CD8-positive, alpha-beta memory T cell (primary cell): ENCODE measurements around the gene PC. TPM values are rescaled to one million over a fixed set of nuclear protein-coding genes. Genes with fewer than 3 reads are reported as not detected.

Experiments
- CTCF ChIA-PET: fragments of 350-600 bp; sonication (Branson Sonifier 250); formaldehyde crosslinking; loops from one replicate; lab custom pipeline; 2021; ENCODE audit warnings: antibody characterized with exemption; lab: Charles Lee
- POLR2A ChIA-PET: fragments of 350-600 bp; sonication (Branson Sonifier 250); formaldehyde crosslinking; loops from one replicate; lab custom pipeline; 2021; ENCODE audit warnings: antibody characterized with exemption; lab: Charles Lee
- DNase-seq, 5 donors: peaks; one replicate each; pipeline versions ENCODE4 v3.0.0 to v3.0.0-alpha.2; 2020 to 2022; ENCODE audit warnings: mixed read lengths in 1 of 5
- H3K27ac ChIP-seq: one replicate; pipeline ENCODE4 v1.7.0; 2013; ENCODE audit warnings: low read depth, mild to moderate bottlenecking, low read length, moderate library complexity
- H3K27me3 ChIP-seq: 2 replicates; pipeline ENCODE4 v1.7.0; 2013; ENCODE audit warnings: low read length, mild to moderate bottlenecking; ENCODE audit not compliant: insufficient read depth, poor library complexity, severe bottlenecking
- H3K36me3 ChIP-seq: 2 replicates; pipeline ENCODE4 v1.7.0; 2013; ENCODE audit warnings: mild to moderate bottlenecking, low read length, moderate library complexity; ENCODE audit not compliant: insufficient read depth
- H3K4me1 ChIP-seq: 2 replicates; pipeline ENCODE4 v1.7.0; 2013; ENCODE audit warnings: mild to moderate bottlenecking, low read length, moderate library complexity; ENCODE audit not compliant: insufficient read depth
- H3K4me3 ChIP-seq: 2 replicates; pipeline ENCODE4 v1.7.0; 2013; ENCODE audit warnings: mild to moderate bottlenecking, low read length
- H3K9me3 ChIP-seq: 2 replicates; pipeline ENCODE4 v1.7.0; 2013; ENCODE audit warnings: mild to moderate bottlenecking, low read length
- H3K27ac Mint-ChIP-seq, 8 donors: one replicate each; pipeline ENCODE4 v1.8.0; 2020 to 2021; ENCODE audit warnings: mixed read lengths in 8 of 8, mild to moderate bottlenecking in 6 of 8, inconsistent platforms in 3 of 8, moderate library complexity in 3 of 8
- H3K27me3 Mint-ChIP-seq, 2 donors: one replicate each; pipeline ENCODE4 v1.8.0; 2020 to 2021; ENCODE audit warnings: mixed read lengths in 2 of 2, mild to moderate bottlenecking in 1 of 2, moderate library complexity in 1 of 2
- H3K36me3 Mint-ChIP-seq, 3 donors: one replicate each; pipeline ENCODE4 v1.8.0; 2020 to 2021; ENCODE audit warnings: mixed read lengths in 3 of 3, inconsistent platforms in 1 of 3, mild to moderate bottlenecking in 1 of 3
- H3K4me1 Mint-ChIP-seq, 3 donors: one replicate each; pipeline ENCODE4 v1.8.0; 2020 to 2021; ENCODE audit warnings: mixed read lengths in 3 of 3, inconsistent platforms in 1 of 3, mild to moderate bottlenecking in 1 of 3
- H3K4me3 Mint-ChIP-seq, 7 donors: one replicate each; pipeline ENCODE4 v1.8.0; 2020 to 2021; ENCODE audit warnings: mixed read lengths in 7 of 7, mild to moderate bottlenecking in 6 of 7, moderate library complexity in 4 of 7, inconsistent platforms in 2 of 7
- H3K9me3 Mint-ChIP-seq, 5 donors: one replicate each; pipeline ENCODE4 v1.8.0; 2020 to 2022; ENCODE audit warnings: mixed read lengths in 5 of 5, mild to moderate bottlenecking in 3 of 5, moderate library complexity in 2 of 5, inconsistent platforms in 1 of 5
- polyA plus RNA-seq: library from polyadenylated mRNA; unstranded; fragments of 300-500 nt; fragmentation: Illumina TruSeq; gene quantifications from one replicate; pipeline ENCODE4 v1.2.3, GENCODE V29; 2021
- total RNA-seq, 2 experiments: library from RNA; stranded (reverse); gene quantifications; one replicate each; pipeline ENCODE4 v1.2.3, GENCODE V29; 2021

PC gene
- total and polyA plus RNA-seq, 3 experiments from 2014 or later, result 6.6 to 9.6 (median 8.9) TPM

DNA sequence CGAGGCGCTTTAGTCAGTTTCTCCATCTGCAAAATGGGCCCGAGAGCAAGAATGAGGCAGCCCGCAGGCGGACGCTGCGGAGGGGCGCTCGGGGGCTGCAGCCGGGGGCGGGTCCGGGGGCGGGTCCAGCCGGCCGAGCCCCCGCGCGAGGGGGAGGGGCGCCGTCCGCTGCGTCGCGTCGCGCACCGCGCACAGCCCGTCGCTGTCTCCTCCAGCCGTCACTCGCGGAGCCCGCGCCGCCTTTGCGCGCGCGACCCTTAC, 282 bp downstream of the PC start:
- no peak for DNase-seq
- Histone ChIP-seq H3K27me3 (no peaks in the 10 kb centered on the region), H3K4me3 (peak overlapping the region; percentile 63), H3K27ac (peak overlapping the region; percentile 47), H3K36me3 (no peaks in the 10 kb centered on the region), H3K9me3 (no peaks in the 10 kb centered on the region), H3K4me1 (peaks cover 14% of the 10 kb centered on the region)
- H3K4me3 Mint-ChIP-seq, result peak overlapping the region; percentile 84 to 97 (median 90)
- H3K27ac Mint-ChIP-seq, result peak overlapping the region in 7 of 8 donors; percentile 42 to 93 (median 69)
- peaks cover 0 to 1% of the 10 kb centered on the region in 2 donors for H3K27me3 Mint-ChIP-seq
- no peaks in the 10 kb centered on the region for H3K9me3 Mint-ChIP-seq
- peaks cover 17 to 24% (median 21%) of the 10 kb centered on the region in 3 donors for H3K4me1 Mint-ChIP-seq
- ChIA-PET CTCF (no interaction called here), POLR2A (interaction anchor here (0.6 to 1.0 kb wide), 2 partner anchors 440 to 443 kb away, joined by 3 to 7 read pairs; partner anchors contain the start of gene PPP1CA)
- peaks cover 0 to 2% (median 0%) of the 10 kb centered on the region in 3 donors for H3K36me3 Mint-ChIP-seq

DNA sequence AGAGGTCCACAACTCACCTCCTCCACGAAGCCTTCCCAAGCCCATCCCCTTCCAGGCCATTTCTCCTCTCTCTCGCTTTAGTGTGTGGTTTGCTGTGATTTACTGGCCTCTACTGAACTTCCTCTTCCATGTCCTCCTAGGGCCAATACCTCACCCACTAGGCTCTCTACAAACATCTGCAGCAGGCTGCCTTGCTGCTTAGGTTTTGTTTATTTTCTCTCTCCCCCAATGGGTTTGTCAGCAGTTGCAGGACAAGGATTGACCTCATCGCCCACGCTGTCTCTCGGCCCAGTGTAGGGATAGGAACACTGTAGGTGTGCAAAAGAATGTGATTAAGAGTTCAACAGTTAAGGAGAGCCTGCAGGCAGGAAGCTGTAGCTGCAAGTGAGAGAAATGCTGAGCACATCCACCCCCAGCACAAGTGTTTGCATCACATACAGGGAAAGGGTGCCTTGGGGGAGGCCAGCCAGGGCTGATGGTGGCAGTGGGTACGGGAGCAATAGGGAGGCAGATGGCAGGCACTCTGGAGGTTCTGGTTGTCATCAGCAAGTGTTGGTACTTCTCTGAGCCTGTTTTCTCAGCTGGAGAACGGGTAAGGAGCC, 1.4 kb downstream of the PC start:
- H3K27ac Mint-ChIP-seq, result peak overlapping the region in 7 of 8 donors; percentile 10 to 93 (median 72)
- no peaks in the 10 kb centered on the region for H3K27me3 ChIP-seq
- no peaks in the 10 kb centered on the region for H3K9me3 ChIP-seq
- no peak overlapping the region for H3K27ac ChIP-seq
- H3K4me1 ChIP-seq, result peaks cover 14% of the 10 kb centered on the region
- peaks cover 17 to 24% (median 21%) of the 10 kb centered on the region in 3 donors for H3K4me1 Mint-ChIP-seq
- H3K36me3 ChIP-seq, result no peaks in the 10 kb centered on the region
- H3K4me3 ChIP-seq, result no peak overlapping the region
- CTCF ChIA-PET, result no interaction called here
- H3K4me3 Mint-ChIP-seq, result peak overlapping the region; percentile 76 to 89 (median 80)
- peak in 1 of 5 donors; percentile 5 for DNase-seq
- POLR2A ChIA-PET, result no interaction called here
- peaks cover 0 to 1% of the 10 kb centered on the region in 2 donors for H3K27me3 Mint-ChIP-seq
- H3K9me3 Mint-ChIP-seq, result no peaks in the 10 kb centered on the region
- peaks cover 0 to 2% (median 0%) of the 10 kb centered on the region in 3 donors for H3K36me3 Mint-ChIP-seq

DNA sequence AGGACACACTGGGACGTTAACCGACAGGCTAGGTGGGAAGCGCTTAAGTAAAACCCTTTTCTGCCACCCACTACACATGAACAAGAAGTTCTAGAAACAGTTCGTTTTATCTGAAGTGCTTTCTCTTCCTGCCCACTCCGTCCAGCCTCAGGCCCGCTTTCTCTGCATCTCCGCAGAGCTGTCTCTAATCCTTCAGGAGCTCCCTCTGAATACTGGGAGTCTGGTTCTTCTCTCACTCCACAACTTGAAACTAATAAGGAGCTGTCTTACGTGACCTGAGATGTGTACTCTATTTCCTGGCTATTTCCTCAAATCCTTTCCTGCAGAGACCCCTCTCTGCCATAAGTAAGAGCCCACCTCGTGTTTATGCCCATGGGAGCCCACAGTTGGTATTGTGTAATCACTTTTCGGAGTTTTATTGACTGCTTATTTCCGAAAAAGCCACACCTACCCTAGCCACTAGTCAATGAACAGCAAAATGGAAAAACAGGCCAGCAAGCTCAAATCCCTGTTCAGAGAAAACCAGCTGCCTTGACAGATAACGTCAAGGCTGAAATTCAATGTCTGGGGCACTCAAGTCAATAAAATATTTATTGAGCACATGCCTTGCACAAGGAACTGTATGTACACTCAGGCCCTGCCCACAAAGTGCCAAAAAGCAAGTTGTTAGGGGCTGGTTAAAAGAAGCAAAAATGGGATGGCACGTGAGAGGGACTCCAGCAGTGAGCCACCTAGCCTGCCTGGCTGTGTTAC, 4.9 kb downstream of the PC start:
- CTCF ChIA-PET, result no interaction called here
- DNase-seq, result no peak
- no peaks in the 10 kb centered on the region for H3K9me3 ChIP-seq
- H3K27me3 ChIP-seq, result no peaks in the 10 kb centered on the region
- Mint-ChIP-seq H3K4me1 (peaks cover 7 to 12% (median 11%) of the 10 kb centered on the region in 3 donors), H3K36me3 (peaks cover 0 to 1% (median 0%) of the 10 kb centered on the region in 3 donors), H3K9me3 (no peaks in the 10 kb centered on the region), H3K4me3 (no peak overlapping the region), H3K27me3 (no peaks in the 10 kb centered on the region), H3K27ac (no peak overlapping the region)
- no peaks in the 10 kb centered on the region for H3K36me3 ChIP-seq
- POLR2A ChIA-PET, result no interaction called here
- no peak overlapping the region for H3K27ac ChIP-seq
- no peak overlapping the region for H3K4me3 ChIP-seq
- H3K4me1 ChIP-seq, result peaks cover 5% of the 10 kb centered on the region

DNA sequence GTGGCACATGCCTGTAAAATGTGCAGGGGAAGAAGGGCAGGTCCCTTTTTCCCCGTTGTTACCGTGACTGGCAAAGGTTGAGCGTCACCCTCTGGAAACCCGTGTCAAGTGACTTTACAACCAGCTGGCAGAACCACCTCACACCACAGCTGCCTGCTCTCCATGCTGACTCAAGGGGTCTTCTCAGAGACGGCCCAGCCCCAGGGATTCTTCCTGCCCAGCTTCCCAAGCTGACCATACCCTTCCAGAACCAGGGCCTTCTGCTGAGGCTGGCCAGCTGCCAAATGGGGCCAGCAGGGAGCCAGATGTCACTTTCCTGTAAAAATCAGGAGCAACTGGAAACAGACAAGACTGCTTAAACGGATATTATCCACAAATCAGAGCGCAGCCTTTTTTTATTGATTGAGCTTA, 6.3 kb downstream of the PC start:
- DNase-seq, result no peak
- Histone ChIP-seq H3K27ac (no peak overlapping the region), H3K36me3 (no peaks in the 10 kb centered on the region), H3K27me3 (no peaks in the 10 kb centered on the region), H3K4me1 (no peaks in the 10 kb centered on the region), H3K9me3 (no peaks in the 10 kb centered on the region), H3K4me3 (no peak overlapping the region)
- no peak overlapping the region for H3K4me3 Mint-ChIP-seq
- H3K27ac Mint-ChIP-seq, result no peak overlapping the region
- no peaks in the 10 kb centered on the region for H3K9me3 Mint-ChIP-seq
- ChIA-PET POLR2A (interaction anchor here (0.6 kb wide), 1 partner anchor 338 kb away, joined by 7 read pairs; no protein-coding TSS in a partner anchor), CTCF (no interaction called here)
- H3K27me3 Mint-ChIP-seq, result no peaks in the 10 kb centered on the region
- peaks cover 2 to 4% (median 3%) of the 10 kb centered on the region in 3 donors for H3K4me1 Mint-ChIP-seq
- no peaks in the 10 kb centered on the region for H3K36me3 Mint-ChIP-seq

DNA sequence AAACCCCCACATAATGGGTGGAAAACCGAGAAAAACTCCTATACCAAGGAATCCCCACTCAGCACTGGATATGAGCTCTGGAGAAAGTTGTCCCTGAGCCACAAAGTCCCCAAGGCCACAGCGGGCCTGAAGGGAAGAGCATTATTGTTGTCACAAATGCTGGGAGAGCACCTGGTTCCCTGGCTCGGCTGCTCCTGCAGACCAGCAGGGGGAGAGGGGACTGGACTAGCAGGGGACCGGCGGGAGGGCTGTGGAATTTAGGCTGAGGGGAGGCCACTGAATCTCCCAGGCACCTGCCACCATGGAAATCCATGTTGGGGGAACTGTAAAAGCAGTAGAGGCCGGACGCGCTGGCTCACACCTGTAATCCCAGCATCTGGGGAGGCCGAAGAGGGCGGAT, 7.0 kb downstream of the PC start:
- no peaks in the 10 kb centered on the region for H3K9me3 ChIP-seq
- no peak overlapping the region for H3K4me3 ChIP-seq
- no peaks in the 10 kb centered on the region for H3K36me3 ChIP-seq
- Mint-ChIP-seq H3K27ac (no peak overlapping the region), H3K4me3 (no peak overlapping the region), H3K9me3 (no peaks in the 10 kb centered on the region), H3K36me3 (no peaks in the 10 kb centered on the region), H3K4me1 (no peaks in the 10 kb centered on the region), H3K27me3 (no peaks in the 10 kb centered on the region)
- no peak for DNase-seq
- H3K27me3 ChIP-seq, result no peaks in the 10 kb centered on the region
- H3K27ac ChIP-seq, result no peak overlapping the region
- ChIA-PET POLR2A (no interaction called here), CTCF (no interaction called here)
- no peaks in the 10 kb centered on the region for H3K4me1 ChIP-seq

DNA sequence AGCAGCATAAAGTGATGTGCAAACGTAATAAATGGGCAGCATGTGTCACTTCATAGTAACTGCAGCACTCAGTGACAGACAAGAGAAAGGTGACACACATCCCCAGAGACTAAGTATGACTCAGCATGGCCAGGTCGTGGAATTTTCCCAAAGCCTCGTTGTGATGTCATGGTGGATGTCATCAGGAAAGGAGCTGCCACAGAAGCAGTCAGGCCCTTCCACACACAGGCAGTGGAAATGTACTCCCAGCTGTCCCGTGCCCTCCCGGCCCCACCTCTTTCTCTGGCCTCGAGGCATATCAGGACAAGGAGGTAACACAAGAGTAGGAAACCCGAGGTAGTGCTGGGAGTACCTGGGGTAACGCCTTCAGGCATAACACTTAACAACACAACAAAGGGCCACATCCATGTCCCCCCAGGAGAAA, 8.1 kb downstream of the PC start:
- Mint-ChIP-seq H3K27ac (peak overlapping the region in 1 of 8 donors; percentile 83), H3K9me3 (no peaks in the 10 kb centered on the region), H3K4me3 (no peak overlapping the region), H3K27me3 (no peaks in the 10 kb centered on the region), H3K4me1 (no peaks in the 10 kb centered on the region), H3K36me3 (no peaks in the 10 kb centered on the region)
- H3K4me1 ChIP-seq, result no peaks in the 10 kb centered on the region
- H3K27ac ChIP-seq, result peak overlapping the region; percentile 11
- no peaks in the 10 kb centered on the region for H3K27me3 ChIP-seq
- no peaks in the 10 kb centered on the region for H3K36me3 ChIP-seq
- no peaks in the 10 kb centered on the region for H3K9me3 ChIP-seq
- no peak overlapping the region for H3K4me3 ChIP-seq
- no peak for DNase-seq
- ChIA-PET CTCF (no interaction called here), POLR2A (no interaction called here)

DNA sequence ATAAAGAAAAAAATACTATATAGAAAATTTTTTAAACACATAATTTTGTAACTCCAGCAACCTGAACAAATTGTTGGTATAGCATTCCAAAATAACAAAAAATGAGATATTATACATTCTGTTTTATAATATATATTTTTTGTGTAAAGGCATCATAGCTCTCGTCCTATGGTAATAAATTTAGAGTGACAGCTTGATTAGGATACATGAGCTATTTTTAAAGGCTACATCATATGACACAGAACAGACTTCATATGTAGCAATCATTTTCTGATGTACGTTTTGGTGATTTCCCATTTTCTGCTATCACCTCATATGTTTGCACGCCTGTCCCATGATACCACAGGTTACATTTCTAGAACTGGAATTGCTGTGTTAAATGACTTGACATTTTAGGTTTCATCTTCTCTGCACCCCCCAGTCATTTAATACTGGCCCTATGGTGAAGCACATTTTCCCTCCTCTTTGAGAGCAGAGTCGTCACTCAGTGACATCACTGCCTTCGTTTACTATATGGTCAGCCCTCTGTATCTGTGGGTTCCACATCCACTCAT, 19.5 kb downstream of the PC start:
- H3K9me3 Mint-ChIP-seq, result no peaks in the 10 kb centered on the region
- no peaks in the 10 kb centered on the region for H3K4me1 ChIP-seq
- CTCF ChIA-PET, result no interaction called here

DNA sequence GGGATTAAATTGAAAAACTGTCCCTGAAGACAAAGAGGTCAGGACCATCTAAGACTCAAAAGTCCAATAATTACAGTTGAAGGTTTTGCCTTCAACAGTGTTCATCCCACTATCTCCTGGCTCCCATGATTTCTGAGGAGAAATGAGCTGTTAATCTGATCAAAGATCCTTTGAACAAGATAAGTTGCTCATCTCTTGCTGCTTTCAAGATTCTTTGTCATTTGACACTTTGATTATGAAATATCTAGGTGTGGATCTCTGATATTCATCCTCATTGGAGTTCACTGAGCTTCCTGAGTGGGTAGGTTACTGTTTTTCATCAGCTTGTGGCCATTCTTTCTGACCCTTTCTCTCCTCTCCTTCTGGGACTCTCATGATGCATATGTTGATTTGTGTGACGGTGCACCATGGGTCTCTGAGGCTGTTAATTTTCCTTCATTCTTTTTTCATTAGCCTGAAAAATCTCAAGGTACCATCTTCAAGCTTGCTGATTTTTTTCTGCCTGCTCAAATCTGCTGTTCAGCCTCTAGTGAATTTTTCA, 20.9 kb downstream of the PC start:
- H3K4me1 Mint-ChIP-seq, result no peaks in the 10 kb centered on the region
- no peak overlapping the region for H3K4me3 Mint-ChIP-seq
- CTCF ChIA-PET, result no interaction called here
- Histone ChIP-seq H3K4me3 (no peak overlapping the region), H3K9me3 (no peaks in the 10 kb centered on the region), H3K4me1 (no peaks in the 10 kb centered on the region), H3K27me3 (no peaks in the 10 kb centered on the region), H3K27ac (no peak overlapping the region), H3K36me3 (no peaks in the 10 kb centered on the region)
- POLR2A ChIA-PET, result no interaction called here
- H3K9me3 Mint-ChIP-seq, result no peaks in the 10 kb centered on the region
- DNase-seq, result no peak
- peaks cover 0 to 1% of the 10 kb centered on the region in 2 donors for H3K27me3 Mint-ChIP-seq
- no peaks in the 10 kb centered on the region for H3K36me3 Mint-ChIP-seq
- no peak overlapping the region for H3K27ac Mint-ChIP-seq

More for the DNA sequence above, 19.5 kb downstream of the PC start:
- no peak overlapping the region for H3K27ac Mint-ChIP-seq
- Histone ChIP-seq H3K36me3 (no peaks in the 10 kb centered on the region), H3K27ac (no peak overlapping the region), H3K4me3 (no peak overlapping the region), H3K9me3 (no peaks in the 10 kb centered on the region), H3K27me3 (no peaks in the 10 kb centered on the region)
- H3K4me3 Mint-ChIP-seq, result no peak overlapping the region
- H3K27me3 Mint-ChIP-seq, result no peaks in the 10 kb centered on the region
- no peaks in the 10 kb centered on the region for H3K4me1 Mint-ChIP-seq
- peaks cover 0 to 1% (median 0%) of the 10 kb centered on the region in 3 donors for H3K36me3 Mint-ChIP-seq
- no peak for DNase-seq
- POLR2A ChIA-PET, result no interaction called here
